ENCODE results near the gene MFSD6. TPM values are rescaled to one million over a fixed set of nuclear protein-coding genes. Genes with fewer than 3 reads are reported as not detected.

MFSD6 gene
- total RNA-seq, 4 donors from 2014 or later = 81.2 to 157 (median 133) TPM

DNA sequence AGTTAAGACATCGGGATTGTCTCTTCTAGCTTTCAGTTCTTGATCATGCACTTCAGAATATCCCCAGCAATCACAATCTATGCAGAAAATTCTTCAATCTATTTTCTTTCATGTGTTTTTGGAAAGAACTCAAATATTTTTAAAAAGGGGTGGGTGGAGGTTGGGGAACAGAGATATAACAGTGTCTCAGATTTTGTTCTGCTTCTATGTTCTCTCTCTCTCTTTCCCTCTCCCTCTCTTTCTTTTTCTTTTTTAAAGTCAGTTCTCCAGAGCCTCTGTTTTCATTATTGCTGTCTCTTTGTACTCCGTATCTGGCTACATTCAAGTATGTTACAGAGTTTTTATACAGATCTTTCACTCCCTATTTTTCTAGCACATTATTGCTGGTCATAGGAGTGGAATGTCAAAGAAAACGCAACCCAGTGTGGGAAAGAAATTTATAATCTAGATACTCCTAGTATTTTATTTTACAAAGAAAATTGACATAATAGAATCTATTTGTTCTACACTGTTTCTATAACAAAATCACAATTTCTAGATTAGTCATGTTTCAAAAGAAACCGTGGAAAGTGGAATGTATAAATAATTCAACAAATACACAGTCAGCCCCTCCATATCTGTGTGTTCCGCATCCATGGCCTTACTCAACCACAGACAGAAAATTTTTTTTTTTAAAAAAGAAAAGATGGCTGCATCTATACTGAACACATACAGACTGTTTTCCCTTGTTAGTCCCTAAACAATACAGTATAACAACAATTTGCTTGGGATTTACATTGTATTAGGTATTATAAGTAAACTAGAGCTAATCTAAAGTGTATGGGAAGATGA lies 137.6 kb downstream of the MFSD6 start:
- Histone ChIP-seq H3K4me3 (peak overlapping the region in 2 of 4 donors; percentile 3 to 44), H3K36me3 (no peaks in the 10 kb centered on the region), H3K27ac (peak overlapping the region in 2 of 4 donors; percentile 23), H3K9me3 (peaks cover 0 to 12% (median 0%) of the 10 kb centered on the region in 3 donors), H3K27me3 (no peaks in the 10 kb centered on the region), H3K4me1 (peaks cover 0 to 5% (median 0%) of the 10 kb centered on the region in 3 donors)
- WGBS, 2 donors = 64 to 69% methylated on average over 5 of the region's 5 CpGs
- DNase-seq = no peak
- intact Hi-C loops (cut with DNase I) = no loop called here
- TF ChIP-seq, protein P1, sequence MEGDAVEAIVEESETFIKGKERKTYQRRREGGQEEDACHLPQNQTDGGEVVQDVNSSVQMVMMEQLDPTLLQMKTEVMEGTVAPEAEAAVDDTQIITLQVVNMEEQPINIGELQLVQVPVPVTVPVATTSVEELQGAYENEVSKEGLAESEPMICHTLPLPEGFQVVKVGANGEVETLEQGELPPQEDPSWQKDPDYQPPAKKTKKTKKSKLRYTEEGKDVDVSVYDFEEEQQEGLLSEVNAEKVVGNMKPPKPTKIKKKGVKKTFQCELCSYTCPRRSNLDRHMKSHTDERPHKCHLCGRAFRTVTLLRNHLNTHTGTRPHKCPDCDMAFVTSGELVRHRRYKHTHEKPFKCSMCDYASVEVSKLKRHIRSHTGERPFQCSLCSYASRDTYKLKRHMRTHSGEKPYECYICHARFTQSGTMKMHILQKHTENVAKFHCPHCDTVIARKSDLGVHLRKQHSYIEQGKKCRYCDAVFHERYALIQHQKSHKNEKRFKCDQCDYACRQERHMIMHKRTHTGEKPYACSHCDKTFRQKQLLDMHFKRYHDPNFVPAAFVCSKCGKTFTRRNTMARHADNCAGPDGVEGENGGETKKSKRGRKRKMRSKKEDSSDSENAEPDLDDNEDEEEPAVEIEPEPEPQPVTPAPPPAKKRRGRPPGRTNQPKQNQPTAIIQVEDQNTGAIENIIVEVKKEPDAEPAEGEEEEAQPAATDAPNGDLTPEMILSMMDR (IDR thresholded peaks at IDR 0.05) = no peak
- TF ChIP-seq POLR2A (IDR thresholded peaks at IDR 0.05) = no peak

DNA sequence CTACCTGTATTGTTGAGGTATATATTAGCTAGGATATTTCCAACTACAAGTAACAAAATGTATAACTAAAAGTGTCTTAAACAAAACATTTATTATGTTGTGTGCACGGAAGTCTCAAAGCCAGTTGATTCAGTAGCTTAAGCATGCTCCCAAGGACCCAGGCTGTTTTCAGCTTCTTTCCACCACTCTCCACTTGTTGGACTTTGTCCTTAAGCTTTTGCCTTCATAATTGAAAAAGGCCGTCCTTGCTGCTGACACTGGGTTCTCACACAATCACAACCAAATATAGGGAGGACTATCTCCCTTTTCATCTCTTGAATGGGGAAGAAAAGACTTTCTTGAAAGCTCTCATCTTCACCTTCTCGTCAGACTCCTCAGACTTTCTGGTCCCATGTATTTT lies 138.6 kb downstream of the MFSD6 start:
- Histone ChIP-seq H3K4me3 (no peak overlapping the region), H3K4me1 (peaks cover 0 to 5% (median 0%) of the 10 kb centered on the region in 3 donors), H3K27ac (no peak overlapping the region), H3K9me3 (peaks cover 0 to 6% (median 0%) of the 10 kb centered on the region in 3 donors), H3K36me3 (no peaks in the 10 kb centered on the region), H3K27me3 (no peaks in the 10 kb centered on the region)
- WGBS, 2 donors = 83 to 94% methylated on average over 3 of the region's 3 CpGs
- no peak for TF ChIP-seq POLR2A (IDR thresholded peaks at IDR 0.05)
- TF ChIP-seq, protein P1 (IDR thresholded peaks at IDR 0.05) = no peak
- DNase-seq = no peak
- intact Hi-C loops (cut with DNase I) = no loop called here

DNA sequence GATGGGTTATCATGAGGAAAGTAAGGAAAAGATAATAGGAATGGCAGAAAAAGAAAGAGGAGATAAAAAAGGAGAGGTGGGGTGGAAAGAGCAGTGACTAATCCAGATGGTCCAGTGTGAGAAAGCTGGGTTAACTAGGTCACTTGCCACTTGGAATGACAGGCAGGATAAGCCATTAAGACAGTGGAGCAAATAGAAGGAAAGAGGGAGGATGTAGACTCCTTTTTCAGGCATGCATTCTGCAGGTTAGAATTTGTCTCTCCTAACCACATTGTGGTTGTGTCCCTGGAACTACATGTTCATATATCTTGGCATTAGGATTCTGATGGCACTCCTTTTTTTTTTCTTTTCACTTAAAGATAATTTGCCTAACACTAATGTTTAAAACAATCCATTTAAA lies 139.7 kb downstream of the MFSD6 start:
- no peaks in the 10 kb centered on the region for H3K9me3 ChIP-seq
- peaks cover 0 to 5% (median 0%) of the 10 kb centered on the region in 3 donors for H3K4me1 ChIP-seq
- no peaks in the 10 kb centered on the region for H3K36me3 ChIP-seq
- intact Hi-C loops (cut with DNase I) = no loop called here
- no peak for TF ChIP-seq POLR2A (IDR thresholded peaks at IDR 0.05)
- TF ChIP-seq, protein P1 (IDR thresholded peaks at IDR 0.05) = no peak
- DNase-seq = no peak
- no peak overlapping the region for H3K27ac ChIP-seq
- no peaks in the 10 kb centered on the region for H3K27me3 ChIP-seq
- H3K4me3 ChIP-seq = no peak overlapping the region

DNA sequence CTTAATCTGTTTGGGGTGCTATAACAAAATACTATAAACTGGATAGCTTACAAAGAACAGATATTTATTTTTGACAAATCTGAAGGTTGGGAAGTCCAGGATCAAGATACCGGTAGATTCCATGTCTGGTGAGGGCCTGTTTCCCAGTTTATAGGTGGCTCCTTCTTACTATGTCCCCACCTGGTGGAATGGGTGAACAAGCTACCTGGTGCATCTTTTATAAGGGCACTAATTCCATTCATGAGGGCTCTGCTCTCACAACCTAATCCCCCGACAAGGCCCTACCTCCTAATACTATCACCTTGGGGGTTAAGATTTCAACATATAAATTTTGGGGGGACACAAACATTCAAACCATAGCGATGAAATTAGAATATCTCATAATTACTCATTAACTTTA lies 142.0 kb downstream of the MFSD6 start:
- no peak overlapping the region for H3K4me3 ChIP-seq
- intact Hi-C loops (cut with DNase I) = no loop called here
- 97% methylated on average over 3 of the region's 3 CpGs for WGBS, 2 donors
- no peaks in the 10 kb centered on the region for H3K36me3 ChIP-seq
- no peak for DNase-seq
- no peak overlapping the region for H3K27ac ChIP-seq
- H3K4me1 ChIP-seq = peaks cover 0 to 1% (median 0%) of the 10 kb centered on the region in 3 donors
- TF ChIP-seq POLR2A (IDR thresholded peaks at IDR 0.05) = no peak
- TF ChIP-seq, protein P1 (IDR thresholded peaks at IDR 0.05) = no peak
- H3K27me3 ChIP-seq = no peaks in the 10 kb centered on the region
- no peaks in the 10 kb centered on the region for H3K9me3 ChIP-seq

Other genes starting within 250 kb of the MFSD6 start
- 10 to 100 TPM; 20.9 to 31.5 (median 29.9) TPM for gene HIBCH, start 88.5 kb upstream of the MFSD6 start, total RNA-seq
- gene INPP1, start 64.8 kb upstream of the MFSD6 start, total RNA-seq = 10 to 100 TPM; 37.0 to 73.0 (median 48.4) TPM
- gene NEMP2, start 126.4 kb downstream of the MFSD6 start, total RNA-seq = 1 to 10 TPM; 1.0 to 2.7 (median 2.0) TPM
- gene NAB1, start 240.7 kb downstream of the MFSD6 start, total RNA-seq = 10 to 100 TPM; 36.7 to 69.8 (median 67.7) TPM

All from esophagus squamous epithelium (tissue), 5 donors.